HG03045 (cell line): ENCODE data around the gene ATP9B.
"Not testable (repeated sequence)": the region's sequence is repeated elsewhere in the genome, so short reads cannot be mapped to it uniquely, and the experiment has no call there.

ENCODE experiments used
- ATAC-seq: cut with Tn5 transposase; IDR thresholded peaks from one replicate; pipeline ENCODE4 v1.9.1; 2021; ENCODE audit warnings: mild to moderate bottlenecking, moderate library complexity; ENCODE audit not compliant: unreplicated experiment

Gene ATP9B

GRCh38 chr18:79227621-79228020 lies 158.4 kb downstream of the ATP9B start:
- no peak for ATAC-seq

GRCh38 chr18:79229431-79229830 lies 160.2 kb downstream of the ATP9B start:
- ATAC-seq: no peak

GRCh38 chr18:79234438-79234837 lies 165.2 kb downstream of the ATP9B start:
- ATAC-seq: no peak

GRCh38 chr18:79239631-79240030 lies 170.4 kb downstream of the ATP9B start:
- no peak for ATAC-seq

- ATAC-seq: no peak
These were observed 172.6 kb downstream of the ATP9B start for GRCh38 chr18:79241755-79242154.

GRCh38 chr18:79242246-79242645 lies 173.1 kb downstream of the ATP9B start:
- ATAC-seq: no peak

- no peak for ATAC-seq
These were observed 176.4 kb downstream of the ATP9B start for GRCh38 chr18:79245517-79246001.

GRCh38 chr18:79246309-79247108 lies 177.3 kb downstream of the ATP9B start:
- ATAC-seq: peak; percentile 94

GRCh38 chr18:79248495-79249060 lies 179.4 kb downstream of the ATP9B start:
- no peak for ATAC-seq

GRCh38 chr18:79250301-79250981 lies 181.2 kb downstream of the ATP9B start:
- ATAC-seq: no peak

GRCh38 chr18:79251021-79251420 lies 181.8 kb downstream of the ATP9B start:
- ATAC-seq: no peak

- no peak for ATAC-seq
These were observed 183.9 kb downstream of the ATP9B start for GRCh38 chr18:79252904-79253633.

- ATAC-seq: no peak
These were observed 188.3 kb downstream of the ATP9B start for GRCh38 chr18:79257480-79257879.

- no peak for ATAC-seq
These were observed 189.3 kb downstream of the ATP9B start for GRCh38 chr18:79258447-79258846.

- no peak for ATAC-seq
These were observed 190.0 kb downstream of the ATP9B start for GRCh38 chr18:79259218-79259617.

- no peak for ATAC-seq
These were observed 190.8 kb downstream of the ATP9B start for GRCh38 chr18:79260023-79260422.

- no peak for ATAC-seq
These were observed 191.3 kb downstream of the ATP9B start for GRCh38 chr18:79260510-79260909.

GRCh38 chr18:79265068-79265467 lies 195.9 kb downstream of the ATP9B start:
- not testable (repeated sequence) for ATAC-seq

- not testable (repeated sequence) for ATAC-seq
These were observed 202.6 kb downstream of the ATP9B start for GRCh38 chr18:79271812-79272211.

- ATAC-seq: no peak
These were observed 203.7 kb downstream of the ATP9B start for GRCh38 chr18:79272916-79273315.

- no peak for ATAC-seq
These were observed 205.6 kb downstream of the ATP9B start for GRCh38 chr18:79274823-79275222.
